Liver (tissue), 9 donors: ENCODE results near the gene DOCK9. TPM values are rescaled to one million over a fixed set of nuclear protein-coding genes. Genes with fewer than 3 reads are reported as not detected.

Experiments used
- DNase-seq: peaks from one replicate; pipeline ENCODE4 v3.0.0-alpha.2; 2017; ENCODE audit warnings: low spot score
- H3K27ac ChIP-seq, 2 donors: one replicate each; pipeline ENCODE4 v1.7.0; 2013; ENCODE audit warnings: inconsistent platforms in 2 of 2, low read length in 2 of 2, control low read depth in 1 of 2, low read depth in 1 of 2, mild to moderate bottlenecking in 1 of 2
- H3K27me3 ChIP-seq, 4 donors: one replicate each; pipeline versions ENCODE4 v1.6.1 to v1.7.0; 2013; ENCODE audit warnings: low read length in 3 of 4, inconsistent platforms in 1 of 4, mild to moderate bottlenecking in 1 of 4, moderate library complexity in 1 of 4; ENCODE audit not compliant: control insufficient read depth in 4 of 4, insufficient read depth in 4 of 4
- H3K36me3 ChIP-seq, 4 donors: one replicate each; pipeline versions ENCODE4 v1.6.1 to v1.7.0; 2013; ENCODE audit warnings: low read length in 3 of 4, mild to moderate bottlenecking in 3 of 4, low read depth in 1 of 4, moderate library complexity in 1 of 4; ENCODE audit not compliant: control insufficient read depth in 4 of 4, insufficient read depth in 3 of 4
- H3K4me1 ChIP-seq, 4 donors: one replicate each; pipeline versions ENCODE4 v1.6.1 to v1.7.0; 2013; ENCODE audit warnings: low read length in 3 of 4, mild to moderate bottlenecking in 3 of 4, moderate library complexity in 1 of 4; ENCODE audit not compliant: control insufficient read depth in 4 of 4, insufficient read depth in 4 of 4
- H3K4me3 ChIP-seq, 3 donors: one replicate each; pipeline versions ENCODE4 v1.6.1 to v1.7.0; 2013; ENCODE audit warnings: low read length in 3 of 3, control low read depth in 1 of 3, low read depth in 1 of 3, mild to moderate bottlenecking in 1 of 3
- H3K9ac ChIP-seq, 2 donors: one replicate each; pipeline ENCODE4 v1.7.0; 2013; ENCODE audit warnings: low read length in 2 of 2, mild to moderate bottlenecking in 2 of 2, moderate library complexity in 2 of 2, control low read depth in 1 of 2, low read depth in 1 of 2
- H3K9me3 ChIP-seq, 4 donors: one replicate each; pipeline versions ENCODE4 v1.6.1 to v1.7.0; 2013; ENCODE audit warnings: low read length in 3 of 4; ENCODE audit not compliant: control insufficient read depth in 4 of 4
- EGR1 ChIP-seq, 2 donors: IDR thresholded peaks; 2 replicates each; pipeline ENCODE4 v1.6.1; 2016 to 2018; ENCODE audit warnings: antibody characterized with exemption in 2 of 2, low read depth in 2 of 2
- FOXA1 ChIP-seq: IDR thresholded peaks from 2 replicates; pipeline ENCODE4 v1.6.1; 2016; ENCODE audit warnings: antibody characterized with exemption
- FOXA2 ChIP-seq: IDR thresholded peaks from 2 replicates; pipeline ENCODE4 v1.6.1; 2016; ENCODE audit warnings: antibody characterized with exemption
- GABPA ChIP-seq, 2 donors: IDR thresholded peaks in 1 of 2; conservative IDR thresholded peaks in 1 of 2; 2 replicates each; pipeline ENCODE4 v1.6.1; 2016; ENCODE audit warnings: antibody characterized with exemption in 2 of 2, mild to moderate bottlenecking in 1 of 2, moderate library complexity in 1 of 2
- HNF4A ChIP-seq, 2 donors: conservative IDR thresholded peaks; 2 replicates each; pipeline ENCODE4 v1.6.1; 2016; ENCODE audit warnings: antibody characterized with exemption in 2 of 2, mild to moderate bottlenecking in 2 of 2
- HNF4G ChIP-seq: IDR thresholded peaks from 2 replicates; pipeline ENCODE4 v1.6.1; 2016; ENCODE audit warnings: antibody characterized with exemption
- JUND ChIP-seq, 2 donors: IDR thresholded peaks; 2 replicates each; pipeline ENCODE4 v1.6.1; 2016; ENCODE audit warnings: antibody characterized with exemption in 2 of 2
- NR2F2 ChIP-seq: IDR thresholded peaks from 2 replicates; pipeline ENCODE4 v1.6.1; 2016; ENCODE audit warnings: antibody characterized with exemption
- RAD21 ChIP-seq, 2 donors: IDR thresholded peaks; 2 replicates each; pipeline ENCODE4 v1.6.1; 2016; ENCODE audit warnings: antibody characterized with exemption in 2 of 2, mild to moderate bottlenecking in 2 of 2
- RXRA ChIP-seq, 2 donors: IDR thresholded peaks; 2 replicates each; pipeline ENCODE4 v1.6.1; 2017 to 2018; ENCODE audit warnings: antibody characterized with exemption in 2 of 2, mild to moderate bottlenecking in 1 of 2
- SP1 ChIP-seq: IDR thresholded peaks from 2 replicates; pipeline ENCODE4 v1.6.1; 2018; ENCODE audit warnings: antibody characterized with exemption, mild to moderate bottlenecking
- TAF1 ChIP-seq: conservative IDR thresholded peaks from 2 replicates; pipeline ENCODE4 v1.6.1; 2016; ENCODE audit warnings: antibody characterized with exemption, mild to moderate bottlenecking
- YY1 ChIP-seq: IDR thresholded peaks from 2 replicates; pipeline ENCODE4 v1.6.1; 2016; ENCODE audit warnings: antibody characterized with exemption, mild to moderate bottlenecking
- WGBS: extraction: QIAGEN DNeasy Blood & Tissue Kit; methylation state at CpG from one replicate; pipeline ENCODE4 v1.1.7; 2013; 5-methylcytosine and 5-hydroxymethylcytosine counted together
- polyA plus RNA-seq, 2 donors: library from polyadenylated mRNA; stranded (reverse) in 1 of 2; unstranded in 1 of 2; fragments of 200-250 nt in 1 of 2; fragments of >200 nt in 1 of 2; fragmentation: Nextera tagmentation in 1 of 2; extraction: Ambion mirVana in 1 of 2; gene quantifications; one replicate each; pipeline versions ENCODE4 v1.2.1 to v1.2.3, GENCODE V29; 2013 to 2015
- total RNA-seq, 2 donors: library from RNA; depleted of rRNA; stranded (reverse); fragments of >200 nt; gene quantifications; one replicate each; pipeline ENCODE4 v1.2.3, GENCODE V29; 2014
- TF ChIP-seq, protein P1 (sequence below): IDR thresholded peaks from 2 replicates; pipeline ENCODE4 v1.6.1; 2016; ENCODE audit warnings: antibody characterized with exemption
- TF ChIP-seq, protein P2 (sequence below): IDR thresholded peaks from 2 replicates; pipeline ENCODE4 v1.6.1; 2016; ENCODE audit warnings: antibody characterized with exemption
- TF ChIP-seq, protein P3 (sequence below): IDR thresholded peaks from 2 replicates; pipeline ENCODE4 v1.6.1; 2016; ENCODE audit warnings: antibody characterized with exemption
- TF ChIP-seq, protein P4 (sequence below): fragments of 150-350 bp; IDR thresholded peaks from 2 replicates; pipeline ENCODE4 v1.5.1; 2017; ENCODE audit warnings: improper control_type of control experiment, low read depth, low read length; ENCODE audit not compliant: missing input control
- TF ChIP-seq, protein P5 (sequence below): IDR thresholded peaks from 2 replicates; pipeline ENCODE4 v1.6.1; 2016; ENCODE audit warnings: antibody characterized with exemption, mild to moderate bottlenecking
- donor health status: healthy.
- donor health status: healthy.
- donor health status: healthy.
- donor health status: healthy.
- donor health status: healthy.

Gene DOCK9
- total and polyA plus RNA-seq, 4 donors, result 5.4 to 31.3 (median 10.6) TPM

DNA sequence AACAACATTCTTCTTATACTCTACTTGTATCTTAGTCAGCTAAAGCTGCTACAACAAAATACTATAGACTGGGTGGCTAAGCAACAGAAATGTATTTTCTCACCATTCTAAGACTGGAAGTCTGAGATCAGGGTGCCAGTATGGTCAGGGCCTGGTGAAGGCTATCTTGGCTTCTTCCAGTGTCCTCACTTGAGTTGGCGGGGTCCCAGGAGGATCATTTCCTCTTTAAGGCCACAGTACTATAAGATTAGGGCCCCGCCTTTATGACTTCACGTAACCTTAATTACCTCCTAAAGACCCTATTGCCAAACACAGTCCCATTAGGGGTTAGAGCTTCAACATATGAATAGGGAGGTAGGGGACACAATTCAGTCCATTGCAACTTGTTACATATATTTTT is 30.7 kb upstream of the DOCK9 start:
- Histone ChIP-seq H3K4me1 (no peaks in the 10 kb centered on the region), H3K4me3 (no peak overlapping the region), H3K9ac (no peak overlapping the region), H3K27me3 (no peaks in the 10 kb centered on the region), H3K9me3 (no peaks in the 10 kb centered on the region), H3K27ac (no peak overlapping the region), H3K36me3 (no peaks in the 10 kb centered on the region)
- 86% methylated on average over 3 of the region's 3 CpGs for WGBS
- TF ChIP-seq, protein P1, sequence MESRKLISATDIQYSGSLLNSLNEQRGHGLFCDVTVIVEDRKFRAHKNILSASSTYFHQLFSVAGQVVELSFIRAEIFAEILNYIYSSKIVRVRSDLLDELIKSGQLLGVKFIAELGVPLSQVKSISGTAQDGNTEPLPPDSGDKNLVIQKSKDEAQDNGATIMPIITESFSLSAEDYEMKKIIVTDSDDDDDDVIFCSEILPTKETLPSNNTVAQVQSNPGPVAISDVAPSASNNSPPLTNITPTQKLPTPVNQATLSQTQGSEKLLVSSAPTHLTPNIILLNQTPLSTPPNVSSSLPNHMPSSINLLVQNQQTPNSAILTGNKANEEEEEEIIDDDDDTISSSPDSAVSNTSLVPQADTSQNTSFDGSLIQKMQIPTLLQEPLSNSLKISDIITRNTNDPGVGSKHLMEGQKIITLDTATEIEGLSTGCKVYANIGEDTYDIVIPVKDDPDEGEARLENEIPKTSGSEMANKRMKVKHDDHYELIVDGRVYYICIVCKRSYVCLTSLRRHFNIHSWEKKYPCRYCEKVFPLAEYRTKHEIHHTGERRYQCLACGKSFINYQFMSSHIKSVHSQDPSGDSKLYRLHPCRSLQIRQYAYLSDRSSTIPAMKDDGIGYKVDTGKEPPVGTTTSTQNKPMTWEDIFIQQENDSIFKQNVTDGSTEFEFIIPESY, result no peak
- TF ChIP-seq EGR1 (IDR thresholded peaks at IDR 0.05; ENCODE audit: low read depth in 2 of 2), result no peak
- TF ChIP-seq, protein P2, sequence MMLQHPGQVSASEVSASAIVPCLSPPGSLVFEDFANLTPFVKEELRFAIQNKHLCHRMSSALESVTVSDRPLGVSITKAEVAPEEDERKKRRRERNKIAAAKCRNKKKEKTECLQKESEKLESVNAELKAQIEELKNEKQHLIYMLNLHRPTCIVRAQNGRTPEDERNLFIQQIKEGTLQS, result no peak
- no peak for TF ChIP-seq RAD21 (IDR thresholded peaks at IDR 0.05)
- no peak for TF ChIP-seq NR2F2
- no peak for TF ChIP-seq YY1
- TF ChIP-seq HNF4G, result no peak
- TF ChIP-seq JUND (IDR thresholded peaks at IDR 0.05), result no peak
- TF ChIP-seq, protein P3, sequence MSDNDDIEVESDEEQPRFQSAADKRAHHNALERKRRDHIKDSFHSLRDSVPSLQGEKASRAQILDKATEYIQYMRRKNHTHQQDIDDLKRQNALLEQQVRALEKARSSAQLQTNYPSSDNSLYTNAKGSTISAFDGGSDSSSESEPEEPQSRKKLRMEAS, result no peak
- no peak for TF ChIP-seq FOXA1
- TF ChIP-seq FOXA2, result no peak
- TF ChIP-seq SP1, result no peak
- no peak for DNase-seq

DNA sequence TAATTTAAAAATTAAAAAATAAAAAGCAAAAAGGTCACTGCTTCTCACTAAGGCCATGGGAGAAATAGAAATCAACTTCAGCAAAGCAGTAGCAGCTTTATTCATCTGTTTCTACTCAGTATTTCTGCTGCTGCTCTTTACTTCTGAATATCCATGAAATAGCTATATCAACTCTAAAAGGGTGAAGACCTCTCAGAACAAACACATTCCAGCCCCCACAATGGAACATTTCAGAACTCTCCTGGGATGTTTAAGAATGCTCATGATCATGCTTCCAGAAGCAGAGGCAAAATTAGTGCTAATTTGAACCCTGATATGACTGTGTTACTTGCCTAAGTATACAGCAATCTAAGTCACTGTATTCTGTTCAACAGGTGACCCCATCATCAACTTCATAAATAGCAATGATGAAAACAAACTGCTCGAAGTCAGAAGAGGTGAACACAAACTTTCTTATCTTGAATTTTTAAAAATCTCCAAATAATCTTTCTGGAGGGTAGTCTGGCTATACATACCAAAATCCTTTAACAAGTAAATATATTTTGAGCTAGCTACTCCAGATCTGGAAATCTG is 29.6 kb upstream of the DOCK9 start:
- 79% methylated on average over 1 of the region's 1 CpG for WGBS
- no peaks in the 10 kb centered on the region for H3K36me3 ChIP-seq
- no peaks in the 10 kb centered on the region for H3K4me1 ChIP-seq
- no peak overlapping the region for H3K27ac ChIP-seq
- H3K9ac ChIP-seq, result no peak overlapping the region
- no peak overlapping the region for H3K4me3 ChIP-seq
- H3K9me3 ChIP-seq, result no peaks in the 10 kb centered on the region
- H3K27me3 ChIP-seq, result no peaks in the 10 kb centered on the region
- DNase-seq, result no peak
- TF ChIP-seq GABPA (IDR thresholded peaks at IDR 0.05 in 1 of 2, conservative IDR thresholded peaks at IDR 0.05 in 1 of 2) (no peak), RAD21 (IDR thresholded peaks at IDR 0.05) (no peak), RXRA (IDR thresholded peaks at IDR 0.05) (no peak), NR2F2 (no peak), TAF1 (no peak), JUND (IDR thresholded peaks at IDR 0.05) (no peak), FOXA2 (no peak), HNF4A (conservative IDR thresholded peaks at IDR 0.05) (no peak), HNF4G (no peak), EGR1 (IDR thresholded peaks at IDR 0.05; ENCODE audit: low read depth in 2 of 2) (no peak), SP1 (no peak), FOXA1 (no peak)
- TF ChIP-seq, protein P3, result no peak
- TF ChIP-seq, protein P4, sequence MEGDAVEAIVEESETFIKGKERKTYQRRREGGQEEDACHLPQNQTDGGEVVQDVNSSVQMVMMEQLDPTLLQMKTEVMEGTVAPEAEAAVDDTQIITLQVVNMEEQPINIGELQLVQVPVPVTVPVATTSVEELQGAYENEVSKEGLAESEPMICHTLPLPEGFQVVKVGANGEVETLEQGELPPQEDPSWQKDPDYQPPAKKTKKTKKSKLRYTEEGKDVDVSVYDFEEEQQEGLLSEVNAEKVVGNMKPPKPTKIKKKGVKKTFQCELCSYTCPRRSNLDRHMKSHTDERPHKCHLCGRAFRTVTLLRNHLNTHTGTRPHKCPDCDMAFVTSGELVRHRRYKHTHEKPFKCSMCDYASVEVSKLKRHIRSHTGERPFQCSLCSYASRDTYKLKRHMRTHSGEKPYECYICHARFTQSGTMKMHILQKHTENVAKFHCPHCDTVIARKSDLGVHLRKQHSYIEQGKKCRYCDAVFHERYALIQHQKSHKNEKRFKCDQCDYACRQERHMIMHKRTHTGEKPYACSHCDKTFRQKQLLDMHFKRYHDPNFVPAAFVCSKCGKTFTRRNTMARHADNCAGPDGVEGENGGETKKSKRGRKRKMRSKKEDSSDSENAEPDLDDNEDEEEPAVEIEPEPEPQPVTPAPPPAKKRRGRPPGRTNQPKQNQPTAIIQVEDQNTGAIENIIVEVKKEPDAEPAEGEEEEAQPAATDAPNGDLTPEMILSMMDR, result no peak
- TF ChIP-seq, protein P2, result no peak
- TF ChIP-seq, protein P5, sequence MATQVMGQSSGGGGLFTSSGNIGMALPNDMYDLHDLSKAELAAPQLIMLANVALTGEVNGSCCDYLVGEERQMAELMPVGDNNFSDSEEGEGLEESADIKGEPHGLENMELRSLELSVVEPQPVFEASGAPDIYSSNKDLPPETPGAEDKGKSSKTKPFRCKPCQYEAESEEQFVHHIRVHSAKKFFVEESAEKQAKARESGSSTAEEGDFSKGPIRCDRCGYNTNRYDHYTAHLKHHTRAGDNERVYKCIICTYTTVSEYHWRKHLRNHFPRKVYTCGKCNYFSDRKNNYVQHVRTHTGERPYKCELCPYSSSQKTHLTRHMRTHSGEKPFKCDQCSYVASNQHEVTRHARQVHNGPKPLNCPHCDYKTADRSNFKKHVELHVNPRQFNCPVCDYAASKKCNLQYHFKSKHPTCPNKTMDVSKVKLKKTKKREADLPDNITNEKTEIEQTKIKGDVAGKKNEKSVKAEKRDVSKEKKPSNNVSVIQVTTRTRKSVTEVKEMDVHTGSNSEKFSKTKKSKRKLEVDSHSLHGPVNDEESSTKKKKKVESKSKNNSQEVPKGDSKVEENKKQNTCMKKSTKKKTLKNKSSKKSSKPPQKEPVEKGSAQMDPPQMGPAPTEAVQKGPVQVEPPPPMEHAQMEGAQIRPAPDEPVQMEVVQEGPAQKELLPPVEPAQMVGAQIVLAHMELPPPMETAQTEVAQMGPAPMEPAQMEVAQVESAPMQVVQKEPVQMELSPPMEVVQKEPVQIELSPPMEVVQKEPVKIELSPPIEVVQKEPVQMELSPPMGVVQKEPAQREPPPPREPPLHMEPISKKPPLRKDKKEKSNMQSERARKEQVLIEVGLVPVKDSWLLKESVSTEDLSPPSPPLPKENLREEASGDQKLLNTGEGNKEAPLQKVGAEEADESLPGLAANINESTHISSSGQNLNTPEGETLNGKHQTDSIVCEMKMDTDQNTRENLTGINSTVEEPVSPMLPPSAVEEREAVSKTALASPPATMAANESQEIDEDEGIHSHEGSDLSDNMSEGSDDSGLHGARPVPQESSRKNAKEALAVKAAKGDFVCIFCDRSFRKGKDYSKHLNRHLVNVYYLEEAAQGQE, result no peak
- TF ChIP-seq, protein P1, result no peak
